PC-9 (cell line): ENCODE measurements around the gene UPK1B. TPM values are rescaled to one million over a fixed set of nuclear protein-coding genes. Genes with fewer than 3 reads are reported as not detected.
"Not testable (repeated sequence)": the region's sequence is repeated elsewhere in the genome, so short reads cannot be mapped to it uniquely, and the experiment has no call there.

Experiments
- BruUV-seq: library from RNA; stranded (reverse); fragments of 400-500 nt; replicated peaks from 2 replicates; lab custom pipeline; 2021; lab: Mats Ljungman, UMichigan
- CTCF ChIA-PET: fragments of 300-600 bp; sonication (Branson Sonifier 250); formaldehyde crosslinking; loops from one replicate; lab custom pipeline; 2022; ENCODE audit warnings: antibody characterized with exemption; lab: Charles Lee
- POLR2A ChIA-PET: fragments of 300-600 bp; sonication (Branson Sonifier 250); formaldehyde crosslinking; loops from one replicate; lab custom pipeline; 2022; ENCODE audit warnings: antibody characterized with exemption; ENCODE audit not compliant: unreplicated experiment; lab: Charles Lee
- DNase-seq, 2 experiments: peaks; one replicate each; pipeline versions ENCODE4 v3.0.0 to v3.0.0-alpha.2; 2015 to 2022; ENCODE audit warnings: mixed read lengths in 1 of 2
- H2AFZ ChIP-seq: fragments of 200-600 bp; sonication (generic); 2 replicates; pipeline ENCODE4 v1.8.1; 2017; ENCODE audit warnings: antibody characterized with exemption
- H3F3A ChIP-seq: fragments of 200-600 bp; sonication (generic); 2 replicates; pipeline ENCODE4 v1.8.1; 2017; ENCODE audit warnings: antibody characterized with exemption, mild to moderate bottlenecking, low read depth; ENCODE audit not compliant: insufficient read depth
- H3K27ac ChIP-seq: fragments of 200-600 bp; sonication (generic); 2 replicates; pipeline ENCODE4 v1.6.1; 2016; ENCODE audit warnings: mixed run types
- H3K27me3 ChIP-seq: fragments of 200-600 bp; sonication (generic); 2 replicates; pipeline ENCODE4 v1.6.1; 2016; ENCODE audit warnings: low read depth, mixed run types; ENCODE audit not compliant: insufficient read depth
- H3K36me3 ChIP-seq: fragments of 200-600 bp; sonication (generic); 2 replicates; pipeline ENCODE4 v1.6.1; 2016; ENCODE audit warnings: low read depth, mixed run types
- H3K4me1 ChIP-seq: fragments of 200-600 bp; sonication (generic); replicated peaks from 2 replicates; pipeline ENCODE4 v1.6.1; 2016; ENCODE audit warnings: mixed run types; ENCODE audit not compliant: insufficient read depth
- H3K4me2 ChIP-seq: fragments of 200-600 bp; sonication (generic); 2 replicates; pipeline ENCODE4 v1.6.1; 2017; ENCODE audit warnings: mixed run types
- H3K4me3 ChIP-seq: fragments of 200-600 bp; sonication (generic); 2 replicates; pipeline ENCODE4 v1.6.1; 2016; ENCODE audit warnings: mixed run types
- H3K79me2 ChIP-seq: fragments of 200-600 bp; sonication (generic); 2 replicates; pipeline ENCODE4 v1.6.1; 2017; ENCODE audit warnings: low read depth, mixed run types
- H3K9me2 ChIP-seq: fragments of 200-600 bp; sonication (generic); 2 replicates; pipeline ENCODE4 v1.8.1; 2017; ENCODE audit warnings: mild to moderate bottlenecking; ENCODE audit not compliant: insufficient read depth
- H3K9me3 ChIP-seq: fragments of 200-600 bp; sonication (generic); 2 replicates; pipeline ENCODE4 v1.8.1; 2016; ENCODE audit warnings: low read depth; ENCODE audit not compliant: insufficient read depth
- H4K20me1 ChIP-seq: fragments of 200-600 bp; sonication (generic); 2 replicates; pipeline ENCODE4 v1.8.1; 2017; ENCODE audit not compliant: insufficient read depth
- CTCF ChIP-seq: fragments of 200-600 bp; sonication (generic); conservative IDR thresholded peaks from 2 replicates; pipeline ENCODE4 v1.6.1; 2017; ENCODE audit warnings: mixed run types, antibody characterized with exemption, mild to moderate bottlenecking, moderate library complexity
- EZH2 ChIP-seq: fragments of 200-600 bp; sonication (generic); IDR thresholded peaks from 2 replicates; pipeline ENCODE4 v1.8.0; 2017; ENCODE audit warnings: antibody characterized with exemption, low read depth
- intact Hi-C: fragments of 100-400 bp; cut with micrococcal nuclease; formaldehyde crosslinking; loops from one replicate; pipeline ENCODE4 v1.10.0; 2022; ENCODE audit not compliant: unreplicated experiment
- total RNA-seq: library from RNA; stranded (reverse); gene quantifications from 2 replicates; pipeline ENCODE4 v1.2.3, GENCODE V29; 2021

The UPK1B gene
- total RNA-seq, 1 experiment from 2014 or later, result not detected

- no peaks in the 10 kb centered on the region for H3K27me3 ChIP-seq
- BruUV-seq, result no TSS peak
- H2AFZ ChIP-seq, result peak overlapping the region; percentile 75; the same call in 1 of the 2 replicates
- peaks cover 34% of the 10 kb centered on the region for H3K79me2 ChIP-seq
- CTCF ChIA-PET, result no interaction called here
- H3K9me3 ChIP-seq, result no peaks in the 10 kb centered on the region
- POLR2A ChIA-PET, result interaction anchor here (0.6 to 0.7 kb wide), 3 partner anchors 19 to 1041 kb away, joined by 3 to 10 read pairs (median 3); no protein-coding TSS in a partner anchor
- TF ChIP-seq EZH2, result no peak
- no peak for TF ChIP-seq CTCF
- no peak for DNase-seq
- peak overlapping the region; percentile 85 for H3K4me3 ChIP-seq
- no peaks in the 10 kb centered on the region for H4K20me1 ChIP-seq
- H3K36me3 ChIP-seq, result peaks cover 24% of the 10 kb centered on the region
- peaks cover 8% of the 10 kb centered on the region for H3F3A ChIP-seq
- peaks cover 20% of the 10 kb centered on the region for H3K4me1 ChIP-seq
- H3K9me2 ChIP-seq, result no peaks in the 10 kb centered on the region
- H3K4me2 ChIP-seq, result peak overlapping the region; percentile 89
- intact Hi-C loops, result no loop called here
- peak overlapping the region; percentile 68; the same call in 1 of the 2 replicates for H3K27ac ChIP-seq
These were observed 65.9 kb downstream of the UPK1B start for GRCh38 chr3:119239206-119239820.

- Histone ChIP-seq H3K4me1 (peaks cover 19% of the 10 kb centered on the region), H3K9me3 (no peaks in the 10 kb centered on the region), H3K27me3 (no peaks in the 10 kb centered on the region), H3K36me3 (peaks cover 17% of the 10 kb centered on the region), H3K27ac (peak overlapping the region; percentile 68), H3F3A (peaks cover 8% of the 10 kb centered on the region), H2AFZ (peak overlapping the region; percentile 75), H3K9me2 (no peaks in the 10 kb centered on the region), H3K79me2 (peaks cover 34% of the 10 kb centered on the region), H4K20me1 (no peaks in the 10 kb centered on the region), H3K4me3 (peak overlapping the region; percentile 85), H3K4me2 (peak overlapping the region; percentile 89)
- BruUV-seq, result TSS peak; percentile 42
- TF ChIP-seq CTCF (no peak), EZH2 (no peak)
- ChIA-PET CTCF (interaction anchor here (0.9 to 1.7 kb wide), 6 partner anchors 18 to 356 kb away, joined by 3 to 11 read pairs (median 5); partner anchors contain the start of gene TEX55), POLR2A (no interaction called here)
- no peak for DNase-seq
- intact Hi-C loops, result loop anchor here (2.0 to 10.0 kb wide), 5 partner anchors 63 to 257 kb away; partner anchors contain the start of genes IGSF11 and TIMMDC1
These were observed 66.7 kb downstream of the UPK1B start for GRCh38 chr3:119240101-119240590.

GRCh38 chr3:119240591-119241434 is 67.4 kb downstream of the UPK1B start, which contains the start of gene B4GALT4:
Gene B4GALT4 (minus strand): TSS chr3:119240878. CDS start chr3:119230099, 10,779 bp downstream.
- Histone ChIP-seq H3K27ac (peak within 1 kb of the TSS; percentile 68), H3K4me1 (peaks cover 14% of the 10 kb centered on the region), H3K4me2 (peak within 1 kb of the TSS; percentile 89), H3K27me3 (no peaks in the 10 kb centered on the region), H3K36me3 (peaks cover 11% of the 10 kb centered on the region), H3K9me2 (no peaks in the 10 kb centered on the region), H2AFZ (peak within 1 kb of the TSS; percentile 75), H3F3A (peaks cover 8% of the 10 kb centered on the region), H4K20me1 (no peaks in the 10 kb centered on the region), H3K9me3 (no peaks in the 10 kb centered on the region), H3K79me2 (peaks cover 34% of the 10 kb centered on the region), H3K4me3 (peak within 1 kb of the TSS; percentile 85)
- intact Hi-C loops, result loop anchor here (1.0 to 10.0 kb wide), 8 partner anchors 64 to 357 kb away; partner anchors contain the start of genes IGSF11 and TIMMDC1
- no peak for TF ChIP-seq CTCF
- no peak for TF ChIP-seq EZH2
- POLR2A ChIA-PET, result interaction anchor here (0.6 to 0.7 kb wide), 4 partner anchors 81 to 1671 kb away, joined by 3 to 5 read pairs (median 3); no protein-coding TSS in a partner anchor
- CTCF ChIA-PET, result interaction anchor here (0.6 to 1.7 kb wide), 15 partner anchors 17 to 1409 kb away, joined by 3 to 18 read pairs (median 5); partner anchors contain the start of gene TEX55
- BruUV-seq, result no TSS peak
- DNase-seq, result peak; percentile 76 to 91

DNA sequence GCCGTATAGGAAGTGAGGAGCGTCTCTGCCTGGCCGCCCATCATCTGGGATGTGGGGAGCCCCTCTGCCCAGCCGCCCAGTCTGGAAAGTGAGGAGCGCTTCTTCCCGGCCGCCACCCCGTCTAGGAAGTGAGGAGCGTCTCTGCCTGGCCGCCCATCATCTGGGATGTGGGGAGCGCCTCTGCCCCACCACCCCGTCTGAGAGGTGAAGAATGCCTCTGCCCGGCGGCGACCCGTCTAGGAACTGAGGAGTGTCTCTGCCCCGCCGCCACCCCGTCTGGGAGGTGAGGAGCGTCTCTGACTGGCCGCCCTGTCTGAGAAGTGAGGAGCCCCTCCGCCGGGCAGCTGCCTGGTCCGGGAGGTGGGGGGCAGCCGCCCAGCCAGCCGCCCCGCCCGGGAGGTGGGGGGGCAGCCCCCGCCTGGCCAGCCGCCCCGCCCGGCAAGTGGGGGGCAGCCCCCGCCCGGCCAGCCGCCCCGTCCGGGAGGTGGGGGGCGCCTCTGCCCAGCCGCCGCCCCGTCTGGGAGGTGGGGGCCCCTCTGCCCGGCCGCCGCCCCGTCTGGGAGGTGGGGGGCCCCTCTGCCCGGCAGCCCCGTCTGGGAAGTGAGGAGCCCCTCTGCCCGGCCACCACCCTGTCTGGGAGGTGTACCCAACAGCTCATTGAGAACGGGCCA is 69.1 kb downstream of the UPK1B start:
- CTCF ChIA-PET, POLR2A ChIA-PET: not testable (repeated sequence)

More for the DNA sequence above, 69.1 kb downstream of the UPK1B start:
- H3K9me2 ChIP-seq, H3K9me3 ChIP-seq, H3K36me3 ChIP-seq, H4K20me1 ChIP-seq, H3F3A ChIP-seq, DNase-seq, H2AFZ ChIP-seq, H3K27me3 ChIP-seq, H3K4me2 ChIP-seq, BruUV-seq, H3K27ac ChIP-seq, H3K4me3 ChIP-seq: not testable (repeated sequence)
- Histone ChIP-seq H3K79me2 (peaks cover 26% of the 10 kb centered on the region), H3K4me1 (peaks cover 14% of the 10 kb centered on the region)
- intact Hi-C loops, result loop anchor here (5.0 to 10.0 kb wide), 2 partner anchors 142 to 255 kb away; partner anchors contain the start of gene TIMMDC1
